Right lobe of liver (tissue), 4 donors: Measurements from ENCODE around the gene GABRB2.

ENCODE experiments used
- CTCF ChIP-seq, 4 donors: fragments of 200-600 bp in 3 of 4; fragments of 450-650 bp in 1 of 4; IDR thresholded peaks; one replicate each; pipeline versions ENCODE4 v1.5.1 to v1.8.0; 2016 to 2022; ENCODE audit warnings: antibody characterized with exemption in 4 of 4, mild to moderate bottlenecking in 2 of 4
- POLR2A ChIP-seq: fragments of 450-650 bp; IDR thresholded peaks from one replicate; pipeline ENCODE4 v1.6.1; 2017; ENCODE audit warnings: antibody characterized with exemption, mild to moderate bottlenecking
- donor health status: DM: no; HTN: no; CAD: no.
- donor health status: DM: no; HTN: no; CAD: no.
- donor health status: DM: no; HTN: yes; CAD: no.

GRCh38 chr5:161396171-161396570 lies 150.4 kb downstream of the GABRB2 start:
- no peak for TF ChIP-seq CTCF (IDR thresholded peaks at IDR 0.05)
- TF ChIP-seq POLR2A: no peak
